ENCODE results near the gene OPN3.

Gene OPN3

DNA sequence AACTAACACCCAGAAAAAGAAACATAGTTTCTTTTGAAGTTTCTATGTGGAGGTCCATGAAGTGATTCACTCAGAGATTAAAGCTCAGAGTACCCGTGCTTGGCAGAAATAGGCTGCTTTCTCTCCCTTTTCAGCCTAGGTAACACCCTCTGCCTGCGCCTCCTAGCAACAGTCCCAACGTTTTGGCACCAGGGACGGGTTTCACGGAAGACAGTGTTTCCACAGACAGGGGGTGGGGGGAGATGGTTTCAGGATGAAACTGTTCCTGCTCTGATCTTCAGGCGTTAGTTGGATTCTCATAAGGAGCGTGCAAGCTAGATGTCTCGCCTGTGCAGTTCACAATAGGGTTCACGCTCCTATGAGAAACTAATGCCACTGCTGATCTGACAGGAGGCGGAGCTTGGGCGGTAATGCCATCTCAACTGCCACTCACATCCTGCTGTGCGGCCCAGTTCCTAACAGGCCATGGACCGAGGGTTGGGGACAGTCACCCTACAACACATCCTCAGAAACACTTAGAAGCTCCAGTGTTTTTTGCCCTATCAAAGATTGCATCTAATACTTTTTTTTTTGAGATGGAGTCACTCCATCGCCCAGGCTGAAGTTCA lies 53.2 kb downstream of the OPN3 start:
- no peak for DNase-seq

DNA sequence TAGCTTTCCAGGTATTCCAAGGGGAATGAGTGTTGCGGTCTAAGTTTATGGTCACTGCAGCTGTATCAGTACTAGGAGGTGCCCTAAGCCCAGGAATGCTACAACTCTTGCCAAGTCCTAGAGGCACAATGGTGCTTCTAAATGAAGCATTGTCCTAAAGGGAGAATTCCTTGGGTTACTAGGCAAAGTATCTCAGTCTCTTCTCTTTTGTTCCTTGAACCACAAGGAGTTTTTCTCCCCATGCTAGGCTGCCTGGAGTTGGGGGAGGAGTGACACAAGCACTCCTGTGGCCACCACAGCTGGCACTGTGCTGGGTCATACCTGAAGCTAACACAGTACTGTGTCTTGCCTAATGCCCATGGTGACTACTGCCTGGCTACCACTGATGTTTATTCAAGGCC lies 57.2 kb downstream of the OPN3 start:
- no peak for DNase-seq

DNA sequence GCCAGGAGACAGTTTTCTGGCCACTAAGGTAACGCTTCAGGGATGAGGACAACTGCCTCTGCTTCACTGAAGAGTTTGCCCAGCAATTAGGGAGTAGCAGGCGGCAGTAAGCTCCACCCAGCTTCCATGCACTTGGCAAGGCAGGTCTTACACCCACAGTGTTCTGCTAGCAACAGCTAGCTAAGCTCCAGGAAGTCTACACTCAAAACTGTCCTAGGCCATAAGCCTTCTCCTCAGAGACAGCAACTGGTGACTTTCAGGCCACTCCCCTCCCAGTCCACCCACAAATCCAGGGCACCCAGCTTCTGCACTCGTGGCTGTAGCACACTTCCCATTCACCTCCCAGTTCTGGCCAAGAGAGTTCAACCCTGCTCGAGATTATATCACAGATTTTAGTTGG lies 60.7 kb downstream of the OPN3 start:
- DNase-seq, result peak in 1 of 5 donors; percentile 5

DNA sequence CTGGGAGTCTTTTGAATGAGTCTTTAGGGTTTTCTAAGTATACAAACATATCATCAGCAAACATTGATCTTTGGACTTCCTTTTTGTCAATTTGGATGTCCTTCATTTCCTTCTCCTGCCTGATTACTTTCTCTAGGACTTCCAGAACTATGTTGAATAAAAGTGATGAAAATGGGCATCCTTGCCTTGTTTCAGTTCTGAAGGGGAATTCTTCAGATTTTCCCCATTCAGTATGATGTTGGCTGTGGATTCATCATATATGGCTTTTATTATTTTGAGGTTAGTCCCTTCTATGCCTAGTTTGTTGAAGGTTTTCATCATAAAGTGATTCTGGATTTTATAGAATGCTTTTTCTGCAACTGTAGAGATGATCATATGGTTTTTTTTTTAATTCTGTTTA lies 66.0 kb downstream of the OPN3 start:
- no peak for DNase-seq

DNA sequence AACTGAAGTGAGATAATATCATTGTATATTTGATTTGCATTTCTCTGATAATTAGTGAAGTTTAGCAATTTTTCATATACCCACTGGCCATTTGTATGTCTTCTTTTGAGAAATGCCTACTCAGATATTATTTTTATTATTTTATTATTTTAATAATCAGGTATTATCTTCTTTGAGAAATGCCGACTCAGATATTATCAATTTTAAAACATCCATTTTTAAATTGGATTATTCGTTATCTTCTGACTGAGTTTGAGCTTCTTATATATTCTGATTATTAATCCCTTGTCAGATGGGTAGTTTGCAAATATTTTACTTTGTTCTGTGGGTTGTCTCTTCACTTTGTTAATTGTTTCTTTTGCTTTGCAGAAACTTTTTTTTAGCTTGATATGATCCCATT lies 70.3 kb downstream of the OPN3 start:
- no peak for DNase-seq

DNA sequence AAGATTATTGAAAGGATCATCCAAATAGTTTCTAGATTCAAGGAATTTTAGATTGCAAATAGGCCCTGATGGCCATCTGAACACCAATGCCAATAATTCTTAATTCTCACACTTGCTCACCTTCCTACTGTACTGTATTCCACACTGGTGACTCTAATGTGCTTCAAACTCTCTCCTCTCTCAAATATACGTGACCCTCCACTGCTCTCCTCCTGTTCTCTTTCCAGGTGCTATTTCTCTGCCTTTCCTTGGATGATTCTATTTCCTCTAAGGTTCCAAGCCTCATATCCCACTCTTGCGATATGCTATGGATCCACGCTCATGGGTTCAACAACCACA lies 79.4 kb downstream of the OPN3 start:
- no peak for DNase-seq

DNA sequence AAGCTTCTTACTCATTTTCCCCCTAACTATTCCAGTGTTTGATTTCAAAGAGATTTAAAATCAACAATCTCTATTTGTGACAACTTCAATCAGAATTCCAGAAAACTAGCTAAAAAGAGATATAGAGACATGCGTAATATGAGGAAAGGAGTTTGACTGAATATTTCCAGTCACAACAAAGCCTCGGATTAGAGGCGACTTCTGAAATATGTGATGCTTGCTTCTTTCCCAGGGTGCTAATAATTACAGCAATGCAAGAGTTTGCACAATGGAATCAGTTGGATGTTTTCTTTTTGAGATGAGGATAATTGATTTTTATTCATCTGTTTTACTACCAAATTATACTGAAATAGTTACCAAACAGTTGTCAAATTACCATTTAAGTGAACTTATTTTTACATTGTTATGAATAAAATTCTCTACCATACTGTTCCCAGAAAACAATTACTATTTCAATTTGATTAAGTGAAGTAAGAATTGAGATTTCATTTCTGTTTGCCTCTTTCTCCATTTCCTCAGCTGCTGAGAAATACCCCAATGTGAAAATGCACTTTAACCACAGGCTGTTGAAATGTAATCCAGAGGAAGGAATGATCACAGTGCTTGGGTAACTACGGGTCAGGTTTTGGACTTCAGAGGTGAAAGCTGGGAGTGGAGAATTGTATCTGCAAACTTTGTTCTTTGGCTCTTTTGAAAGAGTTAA lies 79.9 kb downstream of the OPN3 start:
- no peak for DNase-seq

DNA sequence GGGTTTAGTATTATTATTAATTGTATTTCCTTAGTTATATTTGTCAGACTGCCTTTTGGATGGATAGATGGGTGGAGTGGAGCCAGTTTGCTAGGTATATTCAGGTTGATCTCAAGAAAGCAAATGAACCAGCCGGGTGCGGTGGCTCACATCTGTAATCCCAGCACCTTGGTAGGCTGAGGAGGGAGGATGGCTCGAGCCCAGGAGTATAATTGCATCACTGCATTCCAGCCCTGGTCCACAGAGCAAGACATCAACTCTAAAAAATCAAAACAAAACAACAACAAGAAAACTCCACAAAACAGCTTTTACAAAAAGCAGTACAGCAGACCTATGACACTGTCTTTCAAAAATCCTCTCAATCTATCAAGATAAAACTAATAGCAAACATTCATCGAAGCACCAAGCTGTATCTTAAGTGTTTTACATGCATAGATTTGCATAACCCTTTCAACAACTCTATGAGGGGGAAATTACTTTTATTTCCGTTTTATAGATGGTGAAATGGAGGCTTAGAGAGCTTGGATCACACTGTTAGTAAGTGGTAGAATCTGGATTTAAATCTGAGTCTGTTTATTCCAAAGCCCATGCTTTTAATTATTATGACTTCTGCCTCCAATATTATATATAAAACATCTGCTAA lies 82.5 kb downstream of the OPN3 start:
- no peak for DNase-seq

DNA sequence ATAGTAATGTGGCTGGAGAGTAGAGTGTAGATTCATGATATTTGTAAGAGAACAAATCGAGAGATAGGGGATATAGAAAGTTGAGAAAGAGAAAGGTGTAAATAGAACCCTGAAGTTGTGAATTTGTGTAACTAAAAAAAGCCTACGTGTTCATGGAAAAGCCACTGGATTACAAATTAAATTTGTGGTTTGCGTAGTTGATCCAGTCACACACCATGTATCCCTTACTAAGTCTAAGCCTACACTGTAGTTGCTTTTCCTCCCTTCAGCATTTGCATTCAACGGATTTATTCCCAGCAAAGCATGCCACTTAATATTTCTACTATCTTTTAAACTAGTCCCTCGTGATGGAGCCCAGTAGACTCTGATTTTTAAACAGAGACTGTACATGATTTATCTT lies 83.1 kb downstream of the OPN3 start:
- no peak for DNase-seq

DNA sequence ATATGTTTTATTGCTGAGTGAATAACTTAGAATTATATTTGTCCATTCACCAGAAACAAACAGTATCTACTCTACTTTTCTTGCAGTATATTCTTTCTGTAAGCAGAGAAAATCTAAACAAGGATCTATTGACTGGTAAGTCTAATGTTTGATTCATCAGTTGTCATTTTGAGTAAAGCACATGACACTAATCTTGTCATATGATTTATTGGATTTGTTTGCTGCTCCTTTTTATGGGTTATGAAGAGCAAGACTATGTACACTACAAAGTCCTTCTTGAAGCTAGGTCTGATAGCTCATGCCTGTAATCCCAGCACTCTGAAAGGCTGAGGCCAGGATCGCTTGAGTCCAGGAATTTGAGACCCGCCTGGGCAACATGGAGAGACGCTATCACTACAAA lies 84.6 kb downstream of the OPN3 start:
- DNase-seq, result no peak

DNA sequence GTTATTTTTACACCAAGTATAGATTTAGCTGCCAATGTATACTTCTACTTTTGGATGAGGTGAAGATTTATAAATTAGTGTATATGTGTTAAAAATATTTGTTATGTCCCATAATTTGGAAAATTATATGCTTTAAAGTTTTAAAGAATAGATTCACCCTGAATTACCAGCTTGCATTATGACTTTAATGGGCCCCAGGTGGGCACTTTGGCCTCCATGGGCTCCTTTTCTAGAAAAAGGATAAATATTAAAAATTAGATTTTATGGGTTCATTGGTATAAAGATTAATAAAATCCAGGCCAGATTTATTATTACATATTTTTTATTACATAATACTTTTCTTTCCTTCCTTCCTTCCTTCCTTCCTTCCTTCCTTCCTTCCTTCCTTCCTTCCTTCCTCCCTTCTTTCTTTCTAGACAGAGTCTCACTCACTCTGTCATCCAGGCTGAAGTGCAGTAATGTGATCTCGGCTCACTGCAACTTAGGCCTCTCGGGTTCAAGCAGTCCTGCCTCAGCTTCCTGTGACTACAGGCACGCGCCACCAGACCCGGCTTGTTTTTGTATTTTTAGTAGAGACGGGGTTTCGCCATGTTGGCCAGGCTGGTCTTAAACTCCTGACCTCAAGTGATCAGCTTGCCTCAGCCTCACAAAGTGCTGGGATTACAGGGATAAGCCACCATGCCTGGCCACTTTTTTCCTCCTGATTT lies 86.1 kb downstream of the OPN3 start:
- DNase-seq, result no peak

DNA sequence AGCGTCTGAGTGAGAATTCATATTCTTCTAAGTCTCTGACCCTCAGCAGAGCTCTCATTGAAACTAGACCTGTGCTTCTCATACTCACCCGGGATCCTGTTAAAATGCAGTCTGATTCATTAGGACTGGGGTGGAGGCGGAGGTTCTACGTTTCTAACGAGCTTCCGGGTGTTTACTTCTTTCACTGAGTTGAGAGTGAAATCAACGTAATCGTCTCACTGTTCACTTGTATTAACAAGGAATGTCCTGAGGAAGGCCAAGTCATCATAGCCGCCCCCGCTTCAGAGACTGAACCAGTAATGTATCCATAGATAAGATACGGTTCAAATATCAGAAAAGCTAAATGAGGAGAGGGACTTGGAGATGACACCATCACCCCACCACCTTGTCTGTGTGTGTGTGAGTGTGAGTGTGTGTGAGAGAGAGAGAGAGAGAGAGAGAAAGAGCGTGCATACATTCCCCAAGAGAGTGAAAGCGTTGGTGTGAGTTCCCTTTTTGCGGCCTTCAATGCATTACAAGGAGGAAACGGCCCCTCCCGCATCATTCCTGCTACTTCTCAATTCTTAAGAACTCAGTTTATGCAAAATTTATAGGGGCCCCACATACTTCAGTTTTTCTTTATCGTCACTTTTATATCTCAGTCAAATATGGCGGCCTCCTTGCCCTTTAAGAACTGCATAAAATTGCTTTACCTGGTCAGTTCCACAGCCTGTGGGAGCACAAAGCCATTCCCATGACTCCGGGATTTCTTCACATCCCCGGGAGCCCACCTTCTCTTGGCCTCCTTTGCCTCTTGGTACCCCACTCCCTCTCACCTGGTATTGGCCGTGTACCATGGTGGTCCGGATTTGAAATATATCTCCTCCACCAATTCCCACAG lies 88.2 kb downstream of the OPN3 start:
- DNase-seq, result peak in 2 of 5 donors; percentile 6 to 54

DNA sequence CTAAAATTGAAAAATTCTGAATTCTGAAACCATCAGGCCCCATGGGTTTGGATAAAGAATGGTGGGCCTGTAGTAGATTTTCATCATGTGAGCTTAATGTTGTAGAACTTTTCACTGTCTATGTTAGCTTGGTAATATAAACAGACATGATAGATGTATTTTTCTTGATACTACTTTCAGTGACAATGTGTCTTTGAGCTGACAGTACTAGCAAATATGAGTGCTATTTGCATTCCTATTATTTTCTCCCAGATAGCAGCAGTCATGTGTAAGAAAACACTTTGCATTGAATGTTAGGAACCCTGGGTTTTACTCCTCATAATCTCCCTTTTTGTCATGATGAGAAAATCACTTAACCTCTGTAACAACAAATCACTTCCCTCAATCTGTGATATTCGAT lies 89.9 kb downstream of the OPN3 start:
- DNase-seq, result no peak

DNA sequence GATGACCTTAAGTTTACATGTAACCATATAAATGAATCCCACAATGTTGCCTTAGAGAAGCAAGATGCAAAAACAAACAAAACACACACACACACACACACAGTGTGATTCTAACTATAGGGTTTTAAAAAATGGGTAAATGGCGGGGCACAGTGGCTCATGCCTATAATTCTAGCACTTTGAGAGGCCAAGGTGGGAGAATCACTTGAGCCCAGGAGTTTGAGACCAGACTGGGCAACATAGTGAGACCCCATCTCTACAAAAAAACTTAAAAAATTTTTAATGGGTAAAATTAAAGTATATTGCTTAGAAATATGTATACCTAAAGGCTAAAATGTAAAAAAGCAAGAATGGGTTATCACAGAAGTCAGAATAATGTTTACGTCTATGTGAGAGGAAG lies 92.2 kb downstream of the OPN3 start:
- no peak for DNase-seq
